ENCODE data around the gene TYMS. TPM values are rescaled to one million over a fixed set of nuclear protein-coding genes. Genes with fewer than 3 reads are reported as not detected.

The TYMS gene
- total RNA-seq, 4 donors from 2014 or later, result 0.50 to 6.4 (median 0.65) TPM; not detected in 1

DNA sequence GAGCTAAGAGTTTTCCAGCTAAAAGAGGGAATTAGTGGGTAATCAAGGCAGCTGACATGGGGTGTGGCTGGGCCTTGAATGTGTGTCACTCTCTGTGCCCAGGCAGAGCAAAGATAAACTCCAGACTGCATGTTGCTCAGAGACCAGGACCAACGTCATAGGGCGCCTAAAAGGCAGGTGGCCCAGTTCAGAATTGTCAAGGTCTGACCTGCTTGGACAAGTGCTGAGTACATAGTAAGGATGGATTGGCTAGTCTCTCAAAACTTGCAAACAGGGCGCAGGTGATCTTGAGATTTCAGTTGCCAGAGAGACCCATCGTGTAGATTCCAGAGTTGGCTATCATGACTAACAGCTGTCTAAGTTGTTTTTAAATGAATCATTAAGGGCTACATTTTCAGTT, 41.7 kb upstream of the TYMS start:
- DNase-seq (ENCODE audit: low spot score), result no peak
- TF ChIP-seq, protein P1, sequence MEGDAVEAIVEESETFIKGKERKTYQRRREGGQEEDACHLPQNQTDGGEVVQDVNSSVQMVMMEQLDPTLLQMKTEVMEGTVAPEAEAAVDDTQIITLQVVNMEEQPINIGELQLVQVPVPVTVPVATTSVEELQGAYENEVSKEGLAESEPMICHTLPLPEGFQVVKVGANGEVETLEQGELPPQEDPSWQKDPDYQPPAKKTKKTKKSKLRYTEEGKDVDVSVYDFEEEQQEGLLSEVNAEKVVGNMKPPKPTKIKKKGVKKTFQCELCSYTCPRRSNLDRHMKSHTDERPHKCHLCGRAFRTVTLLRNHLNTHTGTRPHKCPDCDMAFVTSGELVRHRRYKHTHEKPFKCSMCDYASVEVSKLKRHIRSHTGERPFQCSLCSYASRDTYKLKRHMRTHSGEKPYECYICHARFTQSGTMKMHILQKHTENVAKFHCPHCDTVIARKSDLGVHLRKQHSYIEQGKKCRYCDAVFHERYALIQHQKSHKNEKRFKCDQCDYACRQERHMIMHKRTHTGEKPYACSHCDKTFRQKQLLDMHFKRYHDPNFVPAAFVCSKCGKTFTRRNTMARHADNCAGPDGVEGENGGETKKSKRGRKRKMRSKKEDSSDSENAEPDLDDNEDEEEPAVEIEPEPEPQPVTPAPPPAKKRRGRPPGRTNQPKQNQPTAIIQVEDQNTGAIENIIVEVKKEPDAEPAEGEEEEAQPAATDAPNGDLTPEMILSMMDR (IDR thresholded peaks at IDR 0.05), result no peak
- no peak for ATAC-seq (ENCODE audit: low FRiP score)

DNA sequence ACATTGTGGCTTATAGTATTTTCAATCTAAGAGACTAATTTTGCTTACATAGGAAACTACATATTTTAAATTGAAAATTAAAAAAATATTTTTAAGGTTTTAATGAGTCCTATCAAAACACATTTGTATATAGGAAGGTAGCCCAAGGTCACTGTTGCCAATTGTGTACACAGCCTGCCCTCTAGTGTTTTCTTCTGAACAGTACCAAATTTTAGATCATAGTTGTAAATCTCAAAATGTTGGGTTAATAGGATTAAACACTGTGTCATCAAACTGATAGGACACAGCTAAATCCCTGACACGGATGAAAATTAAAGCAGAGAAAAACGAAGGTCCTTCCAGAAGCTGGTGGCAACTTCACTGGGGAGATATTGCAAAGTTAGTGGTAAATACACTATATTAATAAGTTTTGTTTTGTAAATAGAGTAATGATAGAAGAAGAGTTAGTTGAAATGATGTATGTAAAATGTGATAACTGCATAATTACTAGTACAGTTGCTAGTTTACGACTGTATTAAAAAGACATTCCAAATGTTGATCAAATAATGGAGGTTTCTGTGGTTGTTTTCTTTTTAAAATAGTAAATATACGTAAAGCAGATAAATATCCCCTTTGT, 41.0 kb upstream of the TYMS start:
- ATAC-seq (ENCODE audit: low FRiP score), result no peak
- DNase-seq (ENCODE audit: low spot score), result no peak
- TF ChIP-seq, protein P1 (IDR thresholded peaks at IDR 0.05), result no peak

DNA sequence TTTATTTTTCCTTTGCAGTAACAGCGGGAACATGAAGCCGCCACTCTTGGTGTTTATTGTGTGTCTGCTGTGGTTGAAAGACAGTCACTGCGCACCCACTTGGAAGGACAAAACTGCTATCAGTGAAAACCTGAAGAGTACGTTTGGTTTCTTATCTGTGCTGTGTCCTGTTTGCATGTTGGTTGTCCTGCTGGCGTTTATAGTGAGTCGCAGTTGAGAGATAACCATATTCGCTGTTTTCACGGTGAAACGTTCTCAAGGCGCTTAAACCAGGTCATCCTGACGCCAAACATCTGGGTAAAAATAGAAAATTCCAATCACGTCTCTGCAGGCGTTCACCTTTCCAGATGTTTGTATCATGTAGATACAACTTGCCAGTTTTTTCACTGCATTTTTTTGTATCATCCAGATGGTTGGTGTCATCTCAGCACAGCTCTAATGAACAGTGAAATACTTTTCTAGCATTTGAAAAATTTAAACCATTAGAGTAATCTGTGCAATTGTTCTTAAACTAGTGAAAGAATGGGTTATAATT, 39.4 kb upstream of the TYMS start:
- DNase-seq (ENCODE audit: low spot score) (no peak), ATAC-seq (ENCODE audit: low FRiP score) (no peak)
- TF ChIP-seq, protein P1 (IDR thresholded peaks at IDR 0.05), result no peak

DNA sequence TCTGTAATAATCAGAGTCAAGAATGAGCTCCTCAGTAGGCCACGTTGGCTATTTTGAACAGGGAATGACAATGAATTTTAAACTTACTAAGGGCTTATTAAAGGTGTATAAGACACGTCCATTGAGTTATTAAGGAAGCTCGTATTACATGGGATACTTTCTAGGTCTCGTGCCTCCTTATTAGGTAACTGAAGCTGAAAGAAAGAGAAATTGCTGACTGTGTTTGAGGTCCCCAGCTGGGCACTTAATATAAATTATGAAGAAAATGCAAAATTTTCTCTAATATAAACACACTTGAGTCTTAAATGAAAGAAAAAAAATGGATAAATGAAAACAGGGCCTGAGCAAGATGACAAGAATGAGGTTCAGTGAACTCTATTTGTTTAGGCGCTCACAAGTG, 38.8 kb upstream of the TYMS start:
- no peak for ATAC-seq (ENCODE audit: low FRiP score)
- TF ChIP-seq, protein P1 (IDR thresholded peaks at IDR 0.05), result no peak
- no peak for DNase-seq (ENCODE audit: low spot score)

DNA sequence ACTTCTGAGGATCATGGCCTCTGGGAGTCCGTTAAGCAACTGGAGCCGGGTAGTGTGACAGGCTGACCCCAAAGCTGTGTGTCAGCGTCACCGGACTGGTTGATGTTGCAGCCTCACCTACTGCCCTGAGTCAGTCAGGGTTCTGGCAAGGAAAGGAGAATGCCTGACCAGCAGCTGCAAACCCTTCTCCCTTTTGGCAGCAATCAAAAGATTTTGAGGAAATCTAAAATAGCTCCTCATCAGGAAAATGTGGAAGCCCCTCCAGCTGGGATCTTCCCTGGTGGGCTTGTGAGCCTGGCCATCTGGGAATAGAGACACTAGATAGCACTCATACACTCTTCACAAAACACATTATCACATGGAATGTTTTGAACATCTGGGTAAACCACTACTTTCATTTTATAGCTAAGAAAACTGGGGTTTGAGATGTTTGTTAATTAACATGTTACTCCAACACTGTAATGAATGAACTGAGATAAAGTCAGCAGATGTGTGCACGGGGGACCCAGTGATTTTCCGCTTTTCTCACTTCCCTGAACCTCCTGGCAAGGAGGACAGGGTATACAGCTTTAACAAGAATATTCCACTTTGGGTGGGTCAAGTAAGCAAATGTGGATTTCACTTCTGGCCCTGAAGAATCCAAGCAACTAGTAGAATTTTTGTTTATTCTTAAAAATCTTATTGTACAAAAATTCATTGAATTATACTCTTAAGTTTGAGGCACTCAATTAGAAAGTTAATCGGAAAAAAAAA, 36.0 kb upstream of the TYMS start:
- no peak for ATAC-seq (ENCODE audit: low FRiP score)
- TF ChIP-seq, protein P1 (IDR thresholded peaks at IDR 0.05), result no peak

DNA sequence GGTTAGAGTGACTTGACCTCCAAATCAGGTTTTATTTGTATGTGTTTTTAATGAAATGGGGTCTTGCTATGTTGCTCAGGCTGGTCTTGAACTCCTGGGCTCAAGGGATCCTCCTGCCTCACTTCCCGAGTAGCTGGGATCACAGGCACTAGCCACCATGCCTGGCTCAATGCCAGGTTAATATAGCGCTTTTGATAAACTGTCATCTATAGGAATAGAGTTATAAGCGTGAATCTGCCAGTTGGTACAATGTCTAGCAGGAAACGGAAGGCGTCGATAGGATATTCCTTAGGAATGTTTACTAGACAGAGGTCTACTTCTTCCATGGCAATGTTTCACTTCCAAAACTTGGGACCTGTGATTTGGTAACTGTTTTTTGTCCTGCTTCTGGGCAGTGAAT, 35.2 kb upstream of the TYMS start:
- ATAC-seq (ENCODE audit: low FRiP score) (no peak), DNase-seq (ENCODE audit: low spot score) (no peak)
- TF ChIP-seq, protein P1 (IDR thresholded peaks at IDR 0.05), result no peak

More for the DNA sequence above, 36.0 kb upstream of the TYMS start:
- DNase-seq (ENCODE audit: low spot score), result no peak

Data from omental fat pad (tissue), 4 donors.